SK-N-SH (cell line): Measurements from ENCODE around the gene EFCAB14. TPM values are rescaled to one million over a fixed set of nuclear protein-coding genes. Genes with fewer than 3 reads are reported as not detected.
"Not testable (repeated sequence)": the region's sequence is repeated elsewhere in the genome, so short reads cannot be mapped to it uniquely, and the experiment has no call there.

Experiments
- CTCF ChIA-PET: fragments of 300-600, 350-600 bp; formaldehyde crosslinking; extraction: SDS; loops from one replicate; lab custom pipeline; 2021; lab: Yijun Ruan, JAX
- POLR2A ChIA-PET: fragments of 350-600 bp; sonication (Branson Sonifier 250); formaldehyde crosslinking; extraction: SDS; loops from one replicate; lab custom pipeline; 2020; ENCODE audit warnings: antibody characterized with exemption, inconsistent platforms; lab: Yijun Ruan, JAX
- DNase-seq: peaks from one replicate; pipeline ENCODE4 v3.0.0; 2012
- H2AFZ ChIP-seq: fragments of 200-600 bp; sonication (generic); 2 replicates; pipeline ENCODE4 v1.8.1; 2016; ENCODE audit warnings: antibody characterized with exemption, mild to moderate bottlenecking, low read depth
- H3F3A ChIP-seq: fragments of 200-600 bp; sonication (generic); replicated peaks from 2 replicates; pipeline ENCODE3; 2016; ENCODE audit warnings: antibody characterized with exemption, mild to moderate bottlenecking; ENCODE audit not compliant: insufficient read depth
- H3K27ac ChIP-seq, 2 experiments: fragments of 200-500 bp in 1 of 2; fragments of 200-600 bp in 1 of 2; sonication (Bioruptor generic) in 1 of 2; sonication (generic), shearing (Covaris generic) in 1 of 2; 2 replicates each; pipeline versions ENCODE4 v1.5.1 to v1.6.1; 2014 to 2016; ENCODE audit warnings: low read depth in 2 of 2, inconsistent platforms in 1 of 2, low read length in 1 of 2, mild to moderate bottlenecking in 1 of 2, mixed read lengths in 1 of 2
- H3K27me3 ChIP-seq: fragments of 200-600 bp; sonication (generic), shearing (Covaris generic); 2 replicates; pipeline ENCODE4 v1.6.1; 2016; ENCODE audit warnings: mixed run types; ENCODE audit not compliant: insufficient read depth
- H3K36me3 ChIP-seq, 2 experiments: fragments of 200-500 bp in 1 of 2; fragments of 200-600 bp in 1 of 2; sonication (Bioruptor generic) in 1 of 2; sonication (generic) in 1 of 2; replicated peaks in 1 of 2; 2 replicates each; pipeline versions ENCODE3 to v1.5.1; 2014 to 2016; ENCODE audit warnings: low read length in 1 of 2, mild to moderate bottlenecking in 1 of 2; ENCODE audit not compliant: insufficient read depth in 2 of 2, control insufficient read depth in 1 of 2
- H3K4me1 ChIP-seq, 2 experiments: fragments of 200-500 bp in 1 of 2; fragments of 200-600 bp in 1 of 2; sonication (Bioruptor generic) in 1 of 2; sonication (generic), shearing (Covaris generic) in 1 of 2; 2 replicates each; pipeline versions ENCODE4 v1.5.1 to v1.6.1; 2014 to 2016; ENCODE audit warnings: low read depth in 1 of 2, low read length in 1 of 2, mixed run types in 1 of 2; ENCODE audit not compliant: insufficient read depth in 2 of 2, control insufficient read depth in 1 of 2
- H3K4me2 ChIP-seq: fragments of 200-600 bp; sonication (generic), shearing (Covaris generic); 2 replicates; pipeline ENCODE4 v1.6.1; 2017; ENCODE audit warnings: mixed run types
- H3K4me3 ChIP-seq, 2 experiments: fragments of 200-500 bp in 1 of 2; fragments of 200-600 bp in 1 of 2; sonication (Bioruptor generic) in 1 of 2; sonication (generic), shearing (Covaris generic) in 1 of 2; 2 replicates each; pipeline versions ENCODE4 v1.5.1 to v1.8.1; 2014 to 2016; ENCODE audit warnings: low read depth in 2 of 2, inconsistent platforms in 1 of 2, low read length in 1 of 2, mild to moderate bottlenecking in 1 of 2, mixed read lengths in 1 of 2, moderate library complexity in 1 of 2
- H3K79me2 ChIP-seq: fragments of 200-600 bp; sonication (generic); 2 replicates; pipeline ENCODE4 v1.8.1; 2017; ENCODE audit warnings: mild to moderate bottlenecking; ENCODE audit not compliant: insufficient read depth
- H3K9ac ChIP-seq: fragments of 200-600 bp; sonication (generic); 2 replicates; pipeline ENCODE4 v1.6.1; 2017; ENCODE audit warnings: mixed run types
- H3K9me2 ChIP-seq: fragments of 200-600 bp; sonication (generic); 2 replicates; pipeline ENCODE4 v1.6.1; 2017; ENCODE audit warnings: mixed run types
- H3K9me3 ChIP-seq: fragments of 200-600 bp; sonication (generic); 2 replicates; pipeline ENCODE4 v1.6.1; 2017; ENCODE audit warnings: mixed run types, mild to moderate bottlenecking, moderate library complexity
- H4K20me1 ChIP-seq: fragments of 200-600 bp; sonication (generic); 2 replicates; pipeline ENCODE4 v1.6.1; 2017; ENCODE audit warnings: mild to moderate bottlenecking, mixed run types; ENCODE audit not compliant: insufficient read depth
- CHD2 ChIP-seq: fragments of 150-350 bp; IDR thresholded peaks from 2 replicates; pipeline ENCODE4 v1.6.1; 2018; ENCODE audit warnings: low read length; ENCODE audit not compliant: partially characterized antibody
- CTCF ChIP-seq: fragments of 200-600 bp; sonication (generic); IDR thresholded peaks from 2 replicates; pipeline ENCODE4 v1.6.1; 2017; ENCODE audit warnings: antibody characterized with exemption, mild to moderate bottlenecking, moderate library complexity
- FOXM1 ChIP-seq: IDR thresholded peaks from 2 replicates; pipeline ENCODE4 v1.4.0; 2012; ENCODE audit warnings: low read depth, mild to moderate bottlenecking
- NRF1 ChIP-seq: IDR thresholded peaks from 2 replicates; pipeline ENCODE4 v1.6.1; 2012; ENCODE audit warnings: low read depth, mild to moderate bottlenecking, low read length
- RAD21 ChIP-seq: IDR thresholded peaks from 2 replicates; pipeline ENCODE4 v1.6.1; 2012; ENCODE audit warnings: mild to moderate bottlenecking, low read length
- RCOR1 ChIP-seq: fragments of 150-350 bp; IDR thresholded peaks from 2 replicates; pipeline ENCODE4 v1.6.1; 2017; ENCODE audit warnings: antibody characterized with exemption, low read length
- REST ChIP-seq: IDR thresholded peaks from 2 replicates; pipeline ENCODE4 v1.6.1; 2012; ENCODE audit warnings: mild to moderate bottlenecking, low read depth, low read length, moderate library complexity
- SMC3 ChIP-seq: IDR thresholded peaks from 2 replicates; pipeline ENCODE4 v1.6.1; 2012; ENCODE audit warnings: low read depth, low read length, improper control_type of control experiment
- WGBS: methylation state at CpG from one replicate; pipeline ENCODE4 v1.1.6; 2017; ENCODE audit warnings: low lambda C conversion rate; 5-methylcytosine and 5-hydroxymethylcytosine counted together
- polyA plus RNA-seq, 3 experiments: library from polyadenylated mRNA; depleted of rRNA; stranded (reverse); fragments of >200 nt; gene quantifications; 2 replicates each; pipeline ENCODE4 v1.2.3, GENCODE V29; 2012

EFCAB14 gene
- polyA plus RNA-seq, 1 of the 3 experiments (the other 2 are of a cell fraction) = 13.6 TPM

- H3K9me3 ChIP-seq = no peaks in the 10 kb centered on the region
- 32% methylated on average over 3 of the region's 3 CpGs for WGBS
- ChIA-PET CTCF (interaction anchor here (1.4 to 1.9 kb wide), 3 partner anchors 10 to 11 kb away, joined by 3 to 6 read pairs (median 4); no protein-coding TSS in a partner anchor), POLR2A (no interaction called here)
- H3K4me3 ChIP-seq = no peak overlapping the region
- no peak overlapping the region for H3K4me2 ChIP-seq
- no peaks in the 10 kb centered on the region for H3K27me3 ChIP-seq
- H3K36me3 ChIP-seq = no peaks in the 10 kb centered on the region
- no peak overlapping the region for H3K9ac ChIP-seq
- no peak for TF ChIP-seq FOXM1
- TF ChIP-seq NRF1 = no peak
- peak; percentile 19; the same call in 1 of the 2 replicates for TF ChIP-seq RAD21
- TF ChIP-seq CTCF = peak; percentile 46
- no peak for TF ChIP-seq CHD2
- TF ChIP-seq SMC3 = 0 out of 2 replicates have a peak, but pooled peaks have one; percentile 4
- TF ChIP-seq REST = peak; percentile 99
- no peak for TF ChIP-seq RCOR1
- no peaks in the 10 kb centered on the region for H3K9me2 ChIP-seq
- no peak for DNase-seq
- no peaks in the 10 kb centered on the region for H3K79me2 ChIP-seq
- no peak overlapping the region for H3K27ac ChIP-seq
- H2AFZ ChIP-seq = no peak overlapping the region
- H4K20me1 ChIP-seq = no peaks in the 10 kb centered on the region
- H3K4me1 ChIP-seq = no peaks in the 10 kb centered on the region
- no peaks in the 10 kb centered on the region for H3F3A ChIP-seq
These were observed 16.9 kb upstream of the EFCAB14 start for GRCh38 chr1:46735708-46736324.

- H3K9me3 ChIP-seq, H3K9ac ChIP-seq, H3K27me3 ChIP-seq, H3K4me3 ChIP-seq, H2AFZ ChIP-seq, H3K36me3 ChIP-seq, POLR2A ChIA-PET, H3K4me1 ChIP-seq, H3K4me2 ChIP-seq, H3K9me2 ChIP-seq, DNase-seq, H3K27ac ChIP-seq, H3F3A ChIP-seq, H3K79me2 ChIP-seq, H4K20me1 ChIP-seq: not testable (repeated sequence)
- CTCF ChIA-PET = interaction anchor here (1.2 kb wide), 1 partner anchor 9 kb away, joined by 3 read pairs; no protein-coding TSS in a partner anchor
- 0% methylated on average over 1 of the region's 6 CpGs for WGBS
These were observed 9.5 kb upstream of the EFCAB14 start for GRCh38 chr1:46728327-46728873.
